K562 (cell line): ENCODE results near the gene RSPO1. TPM values are rescaled to one million over a fixed set of nuclear protein-coding genes. Genes with fewer than 3 reads are reported as not detected.
"Not testable (repeated sequence)": the region's sequence is repeated elsewhere in the genome, so short reads cannot be mapped to it uniquely, and the experiment has no call there.

Source experiments
- ATAC-seq: fragments of 200-7000 bp; cut with Tn5 transposase; 3 replicates; pipeline ENCODE4 v1.9.1; 2020; ENCODE audit warnings: moderate library complexity
- BruUV-seq: library from RNA; stranded (reverse); fragments of 400-500 nt; replicated peaks from 2 replicates; lab custom pipeline; 2021; lab: Mats Ljungman, UMichigan
- CTCF ChIA-PET: fragments of 300-600 bp; formaldehyde crosslinking; extraction: SDS; loops from one replicate; lab custom pipeline; 2021; ENCODE audit warnings: low intra/inter-chr PET ratio; lab: Yijun Ruan, JAX
- POLR2A ChIA-PET: fragments of 300-600, 350-650 bp; sonication (Branson Sonifier 250); formaldehyde crosslinking; extraction: SDS; loops from one replicate; lab custom pipeline; 2021; ENCODE audit warnings: antibody characterized with exemption, inconsistent platforms; lab: Yijun Ruan, JAX
- DNase-seq, 4 experiments: peaks; one replicate each; pipeline versions ENCODE4 v3.0.0 to v3.0.0-alpha.2; 2011 to 2018; ENCODE audit warnings: low spot score in 3 of 4, mixed read lengths in 3 of 4; ENCODE audit errors: extremely low read depth in 1 of 4
- FAIRE-seq: peaks from 2 replicates; lab custom pipeline; 2011; peaks lifted over from hg19 to GRCh38; lab: Jason Lieb, UNC
- H2AFZ ChIP-seq: 2 replicates; pipeline ENCODE4 v1.6.0; 2011; ENCODE audit warnings: low read depth, low read length, control low read depth, inconsistent platforms
- H3K27ac ChIP-seq: fragments of 200-600 bp; 3 replicates; pipeline ENCODE4 v1.8.0; 2011; ENCODE audit warnings: low read depth, mild to moderate bottlenecking, control low read depth, inconsistent platforms, low read length, moderate library complexity, mixed read lengths; ENCODE audit errors: extremely low read depth
- H3K27me3 ChIP-seq, 2 experiments: fragments of 300-600 bp in 1 of 2; 2 replicates in 1 of 2; 3 replicates in 1 of 2; pipeline versions ENCODE4 v1.6.0 to v1.8.0; 2011; ENCODE audit warnings: inconsistent platforms in 2 of 2, low read length in 2 of 2, mild to moderate bottlenecking in 1 of 2, mixed read lengths in 1 of 2, moderate library complexity in 1 of 2; ENCODE audit not compliant: control insufficient read depth in 2 of 2, insufficient read depth in 2 of 2
- H3K36me3 ChIP-seq: fragments of 300-600 bp; 3 replicates; pipeline ENCODE4 v1.8.0; 2011; ENCODE audit warnings: mild to moderate bottlenecking, low read length, inconsistent platforms; ENCODE audit not compliant: control insufficient read depth, insufficient read depth
- H3K4me1 ChIP-seq, 2 experiments: fragments of 200-600 bp in 1 of 2; replicated peaks in 1 of 2; 2 replicates in 1 of 2; 3 replicates in 1 of 2; pipeline versions ENCODE4 v1.5.1 to v1.8.0; 2011; ENCODE audit warnings: inconsistent platforms in 2 of 2, low read length in 2 of 2, mild to moderate bottlenecking in 1 of 2, mixed read lengths in 1 of 2, moderate library complexity in 1 of 2; ENCODE audit not compliant: control insufficient read depth in 2 of 2, insufficient read depth in 2 of 2
- H3K4me2 ChIP-seq: 2 replicates; pipeline ENCODE4 v1.6.1; 2011; ENCODE audit warnings: low read length, control low read depth, inconsistent platforms, mixed read lengths; ENCODE audit not compliant: insufficient read depth
- H3K4me3 ChIP-seq: fragments of 200-600 bp; sonication (generic), shearing (Covaris generic); 2 replicates; pipeline ENCODE4 v1.5.1; 2016; ENCODE audit warnings: control low read depth, inconsistent platforms
- H3K79me2 ChIP-seq: fragments of 200-600 bp; 3 replicates; pipeline ENCODE4 v1.8.0; 2011; ENCODE audit warnings: low read length, inconsistent platforms; ENCODE audit not compliant: control insufficient read depth, insufficient read depth
- H3K9ac ChIP-seq, 2 experiments: 2 replicates each; pipeline versions ENCODE4 v1.6.0 to v1.6.1; 2011; ENCODE audit warnings: low read depth in 2 of 2, low read length in 2 of 2, control low read depth in 1 of 2, inconsistent platforms in 1 of 2, mild to moderate bottlenecking in 1 of 2, mixed read lengths in 1 of 2; ENCODE audit not compliant: insufficient read depth in 1 of 2
- H3K9me1 ChIP-seq: one replicate; pipeline ENCODE4 v1.6.0; 2011; ENCODE audit warnings: inconsistent platforms, mild to moderate bottlenecking, low read length, moderate library complexity; ENCODE audit not compliant: control insufficient read depth, insufficient read depth
- H3K9me3 ChIP-seq: replicated peaks from 2 replicates; pipeline ENCODE4 v1.5.1; 2011; ENCODE audit warnings: low read depth, low read length, inconsistent platforms; ENCODE audit not compliant: control insufficient read depth, insufficient read depth
- H4K20me1 ChIP-seq: replicated peaks from 2 replicates; pipeline ENCODE4 v1.6.1; 2011; ENCODE audit warnings: low read length, inconsistent platforms, mixed read lengths; ENCODE audit not compliant: control insufficient read depth, insufficient read depth
- CEBPB ChIP-seq: fragments of 450-650 bp; IDR thresholded peaks from 2 replicates; pipeline ENCODE4 v1.6.1; 2016; ENCODE audit warnings: missing genetic modification characterization, missing compliant biosample characterization
- CEBPG ChIP-seq, 3 experiments: fragments of 200-800 bp in 1 of 3; sonication (Bioruptor generic) in 1 of 3; sonication (generic) in 1 of 3; formaldehyde crosslinking in 1 of 3; IDR thresholded peaks in 2 of 3; conservative IDR thresholded peaks in 1 of 3; 2 replicates each; pipeline versions ENCODE4 v1.6.1 to v1.8.0; 2016 to 2022; ENCODE audit warnings: missing compliant biosample characterization in 2 of 3, missing genetic modification characterization in 2 of 3, mild to moderate bottlenecking in 1 of 3, missing genetic modification reagents in 1 of 3
- SNIP1 ChIP-seq: fragments of 450-650 bp; IDR thresholded peaks from 2 replicates; pipeline ENCODE4 v1.7.1; 2017; ENCODE audit warnings: low read depth, mild to moderate bottlenecking
- WGBS: fragments of 100-300 bp; shearing (Covaris generic); methylation state at CpG from one replicate; pipeline ENCODE4 v1.1.6; 2016; ENCODE audit warnings: low coverage, mixed read lengths; ENCODE audit not compliant: insufficient coverage; ENCODE audit errors: missing lambda C conversion rate; 5-methylcytosine and 5-hydroxymethylcytosine counted together
- in situ Hi-C: fragments of 300-500 bp; cut with MboI; formaldehyde crosslinking; loops from 4 replicates; pipeline ENCODE4 v1.15.0; 2018; ENCODE audit warnings: inconsistent platforms, mixed read lengths
- intact Hi-C: fragments of 100-400 bp; cut with micrococcal nuclease; formaldehyde crosslinking; loops from 2 replicates; pipeline ENCODE4 v1.14.2; 2022
- polyA plus RNA-seq, 8 experiments: library from polyadenylated mRNA; depleted of rRNA in 4 of 8; stranded (reverse) in 5 of 8; unstranded in 3 of 8; fragments of >200 nt; fragmentation: Nextera tagmentation in 2 of 8; fragmentation: Illumina TruSeq in 1 of 8; extraction: Ambion mirVana in 2 of 8; extraction: Trizol in 1 of 8; gene quantifications; 2 replicates each; pipeline versions ENCODE4 v1.2.1 to v1.2.3, GENCODE V29; 2011 to 2014; ENCODE audit warnings: inconsistent platforms in 1 of 8, missing spikeins in 1 of 8
- total RNA-seq, 7 experiments: library from RNA; depleted of rRNA in 6 of 7; stranded (reverse); fragments of >200 nt in 6 of 7; fragmentation: Illumina TruSeq in 2 of 7; extraction: Trizol in 2 of 7; gene quantifications; 2 replicates each; pipeline versions ENCODE4 v1.2.1 to v1.2.3, GENCODE V29; 2011 to 2021; ENCODE audit warnings: low replicate concordance in 1 of 7

Gene RSPO1
- total and polyA plus RNA-seq, 9 of the 15 experiments (the other 6 are each of a cell fraction or from before 2014, with no cell fraction given), result not detected

- POLR2A ChIA-PET, result interaction anchor here (0.6 to 2.0 kb wide), 7 partner anchors 9 to 147 kb away, joined by 3 to 10 read pairs (median 3); partner anchors contain the start of gene GNL2
- H2AFZ ChIP-seq, in situ Hi-C loops, H3K9ac ChIP-seq, H3K79me2 ChIP-seq, H4K20me1 ChIP-seq, H3K4me3 ChIP-seq, CTCF ChIA-PET, ATAC-seq, H3K9me3 ChIP-seq, H3K4me1 ChIP-seq, DNase-seq, BruUV-seq, intact Hi-C loops, FAIRE-seq, H3K27me3 ChIP-seq, H3K4me2 ChIP-seq: not testable (repeated sequence)
- H3K36me3 ChIP-seq, result peaks cover 92% of the 10 kb centered on the region
- TF ChIP-seq CEBPB (peak; percentile 77), CEBPG (CRISPR knock-in tag; IDR thresholded peaks at IDR 0.05) (0 out of 2 replicates have a peak, but pooled peaks have one; percentile 17), CEBPG (tag; conservative IDR thresholded peaks at IDR 0.05 in 1 of 2, IDR thresholded peaks at IDR 0.05 in 1 of 2) (peak in 1 of 2 experiments; percentile 69; a peak in 2 of 4 replicates)
- TF ChIP-seq, all 486 proteins: peak for 2; not testable (repeated sequence) for 484
- H3K27ac ChIP-seq, H3K9me1 ChIP-seq: not testable (repeated sequence)
- WGBS, result 94% methylated on average over 4 of the region's 4 CpGs
Observed at GRCh38 chr1:37584544-37584943, 50.1 kb downstream of the RSPO1 start.

- in situ Hi-C loops (no loop called here), intact Hi-C loops (no loop called here)
- no TSS peak for BruUV-seq
- DNase-seq, result no peak
- no peaks in the 10 kb centered on the region for H4K20me1 ChIP-seq
- ATAC-seq, result no peak
- H3K27me3 ChIP-seq, result no peaks in the 10 kb centered on the region
- H3K4me2 ChIP-seq, result no peak overlapping the region
- FAIRE-seq, result no peak
- H3K9me1 ChIP-seq, result peaks cover 2% of the 10 kb centered on the region
- ChIA-PET POLR2A (interaction anchor here (1.1 to 2.3 kb wide), 3 partner anchors 8 to 20 kb away, joined by 4 to 8 read pairs (median 7); partner anchors contain the start of gene GNL2), CTCF (no interaction called here)
- H3K79me2 ChIP-seq, result no peaks in the 10 kb centered on the region; the same call in 1 of the 3 replicates
- WGBS, result 89% methylated on average over 5 of the region's 5 CpGs
- no peak overlapping the region for H2AFZ ChIP-seq
- no peaks in the 10 kb centered on the region for H3K4me1 ChIP-seq
- peaks cover 93% of the 10 kb centered on the region for H3K36me3 ChIP-seq
- H3K9ac ChIP-seq, result no peak overlapping the region
- no peak overlapping the region for H3K27ac ChIP-seq
- no peak overlapping the region for H3K4me3 ChIP-seq
- TF ChIP-seq SNIP1, result no peak
- TF ChIP-seq CEBPB, result 0 out of 2 replicates have a peak, but pooled peaks have one; percentile 7
- H3K9me3 ChIP-seq, result no peaks in the 10 kb centered on the region
Observed at GRCh38 chr1:37575692-37576091, 59.0 kb downstream of the RSPO1 start.
